GM15510 (cell line): Measurements from ENCODE around the gene PIK3R5.

Source experiments
- POLR2A ChIP-seq: IDR thresholded peaks from 3 replicates; pipeline ENCODE4 v1.6.1; 2011; ENCODE audit warnings: borderline replicate concordance; ENCODE audit not compliant: insufficient read length; ENCODE audit errors: extremely low read depth

Gene PIK3R5

GRCh38 chr17:8887834-8888703 lies 77.4 kb downstream of the PIK3R5 start:
- TF ChIP-seq POLR2A: no peak

- no peak for TF ChIP-seq POLR2A
These were observed 78.2 kb downstream of the PIK3R5 start for GRCh38 chr17:8887301-8887700.

- TF ChIP-seq POLR2A: no peak
These were observed 79.4 kb downstream of the PIK3R5 start for GRCh38 chr17:8885967-8886684.

GRCh38 chr17:8884336-8884990 lies 81.0 kb downstream of the PIK3R5 start:
- TF ChIP-seq POLR2A: no peak

- TF ChIP-seq POLR2A: no peak
These were observed 82.2 kb downstream of the PIK3R5 start for GRCh38 chr17:8883353-8883752.

- TF ChIP-seq POLR2A: no peak
These were observed 83.9 kb downstream of the PIK3R5 start for GRCh38 chr17:8881606-8882005.

GRCh38 chr17:8880466-8880865 lies 85.0 kb downstream of the PIK3R5 start:
- TF ChIP-seq POLR2A: no peak

GRCh38 chr17:8879410-8879809 lies 86.1 kb downstream of the PIK3R5 start:
- no peak for TF ChIP-seq POLR2A

GRCh38 chr17:8877984-8878383 lies 87.5 kb downstream of the PIK3R5 start:
- TF ChIP-seq POLR2A: no peak

- TF ChIP-seq POLR2A: no peak
These were observed 89.5 kb downstream of the PIK3R5 start for GRCh38 chr17:8875957-8876356.

- no peak for TF ChIP-seq POLR2A
These were observed 90.1 kb downstream of the PIK3R5 start for GRCh38 chr17:8875436-8875835.

GRCh38 chr17:8873801-8874715 lies 91.4 kb downstream of the PIK3R5 start:
- no peak for TF ChIP-seq POLR2A

- TF ChIP-seq POLR2A: no peak
These were observed 92.6 kb downstream of the PIK3R5 start for GRCh38 chr17:8872705-8873435.
